H1 (cell line): ENCODE results near the gene CTSL. TPM values are rescaled to one million over a fixed set of nuclear protein-coding genes. Genes with fewer than 3 reads are reported as not detected.

ENCODE experiments used
- JUND ChIP-seq: IDR thresholded peaks from 2 replicates; pipeline ENCODE4 v1.6.1; 2011; ENCODE audit warnings: mild to moderate bottlenecking, improper control_type of control experiment, low read length
- POU5F1 ChIP-seq: IDR thresholded peaks from 2 replicates; pipeline ENCODE4 v1.6.1; 2011; ENCODE audit warnings: low read depth, mild to moderate bottlenecking, low read length, moderate library complexity
- SIN3A ChIP-seq, 2 experiments: IDR thresholded peaks in 1 of 2; conservative IDR thresholded peaks in 1 of 2; 2 replicates each; pipeline ENCODE4 v1.6.1; 2011 to 2012; ENCODE audit warnings: low read length in 2 of 2, improper control_type of control experiment in 1 of 2, low read depth in 1 of 2, mild to moderate bottlenecking in 1 of 2
- SIX5 ChIP-seq: IDR thresholded peaks from 2 replicates; pipeline ENCODE4 v1.6.1; 2011; ENCODE audit warnings: mild to moderate bottlenecking, low read depth, low read length
- TAF1 ChIP-seq: IDR thresholded peaks from 2 replicates; pipeline ENCODE4 v1.6.1; 2011; ENCODE audit warnings: mild to moderate bottlenecking, low read depth, low read length
- polyA plus RNA-seq, 7 experiments: library from polyadenylated mRNA; depleted of rRNA in 3 of 7; stranded (reverse) in 5 of 7; unstranded in 2 of 7; fragments of >200 nt in 5 of 7; fragments of 200-250 nt in 2 of 7; gene quantifications; 1 replicate in 5 of 7; 2 replicates in 1 of 7; 4 replicates in 1 of 7; pipeline versions ENCODE4 v1.2.1 to v1.2.3, GENCODE V29; 2011 to 2013; ENCODE audit warnings: missing spikeins in 2 of 7, mixed read lengths in 2 of 7
- total RNA-seq: library from RNA; stranded (reverse); fragmentation: NEBNext Ultra II Directional; extraction: Animal tissue kit (Norgen Biotek cat#: 25700); gene quantifications from 2 replicates; pipeline ENCODE4 v1.2.1, GENCODE V29; 2021
- TF ChIP-seq, protein P1 (sequence below): fragments of 300-600 bp; sonication (generic); IDR thresholded peaks from 2 replicates; pipeline ENCODE4 v1.7.1; 2012; ENCODE audit warnings: low read length, moderate library complexity, mild to moderate bottlenecking, inconsistent platforms; ENCODE audit not compliant: insufficient replicate concordance
- TF ChIP-seq, protein P2 (sequence below): IDR thresholded peaks from 2 replicates; pipeline ENCODE4 v1.6.1; 2012; ENCODE audit warnings: inconsistent platforms

Gene CTSL
- total and polyA plus RNA-seq, 2 of the 8 experiments (the other 6 are each of a cell fraction or from before 2014, with no cell fraction given), result 34.2 to 38.2 TPM

DNA sequence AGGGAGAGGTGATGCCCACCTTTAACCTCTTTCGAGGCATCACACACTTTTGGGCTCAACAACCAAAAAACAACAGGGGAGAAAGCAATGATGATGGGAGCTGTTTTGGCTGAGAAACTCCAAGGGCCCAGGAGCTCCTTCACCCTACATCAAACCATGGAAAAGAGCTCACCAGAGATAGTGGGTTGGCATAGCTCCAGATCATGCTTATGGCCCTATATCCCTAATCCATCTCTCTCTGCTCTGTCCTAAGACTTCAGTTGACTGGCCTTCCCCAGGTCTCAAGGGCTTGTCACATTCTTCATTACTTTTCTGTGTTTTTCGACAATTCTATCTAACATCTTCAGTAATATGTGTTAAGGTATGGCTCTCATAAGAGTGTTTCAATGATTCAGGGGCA is 5.7 kb upstream of the CTSL start (continued):
- TF ChIP-seq, protein P1, sequence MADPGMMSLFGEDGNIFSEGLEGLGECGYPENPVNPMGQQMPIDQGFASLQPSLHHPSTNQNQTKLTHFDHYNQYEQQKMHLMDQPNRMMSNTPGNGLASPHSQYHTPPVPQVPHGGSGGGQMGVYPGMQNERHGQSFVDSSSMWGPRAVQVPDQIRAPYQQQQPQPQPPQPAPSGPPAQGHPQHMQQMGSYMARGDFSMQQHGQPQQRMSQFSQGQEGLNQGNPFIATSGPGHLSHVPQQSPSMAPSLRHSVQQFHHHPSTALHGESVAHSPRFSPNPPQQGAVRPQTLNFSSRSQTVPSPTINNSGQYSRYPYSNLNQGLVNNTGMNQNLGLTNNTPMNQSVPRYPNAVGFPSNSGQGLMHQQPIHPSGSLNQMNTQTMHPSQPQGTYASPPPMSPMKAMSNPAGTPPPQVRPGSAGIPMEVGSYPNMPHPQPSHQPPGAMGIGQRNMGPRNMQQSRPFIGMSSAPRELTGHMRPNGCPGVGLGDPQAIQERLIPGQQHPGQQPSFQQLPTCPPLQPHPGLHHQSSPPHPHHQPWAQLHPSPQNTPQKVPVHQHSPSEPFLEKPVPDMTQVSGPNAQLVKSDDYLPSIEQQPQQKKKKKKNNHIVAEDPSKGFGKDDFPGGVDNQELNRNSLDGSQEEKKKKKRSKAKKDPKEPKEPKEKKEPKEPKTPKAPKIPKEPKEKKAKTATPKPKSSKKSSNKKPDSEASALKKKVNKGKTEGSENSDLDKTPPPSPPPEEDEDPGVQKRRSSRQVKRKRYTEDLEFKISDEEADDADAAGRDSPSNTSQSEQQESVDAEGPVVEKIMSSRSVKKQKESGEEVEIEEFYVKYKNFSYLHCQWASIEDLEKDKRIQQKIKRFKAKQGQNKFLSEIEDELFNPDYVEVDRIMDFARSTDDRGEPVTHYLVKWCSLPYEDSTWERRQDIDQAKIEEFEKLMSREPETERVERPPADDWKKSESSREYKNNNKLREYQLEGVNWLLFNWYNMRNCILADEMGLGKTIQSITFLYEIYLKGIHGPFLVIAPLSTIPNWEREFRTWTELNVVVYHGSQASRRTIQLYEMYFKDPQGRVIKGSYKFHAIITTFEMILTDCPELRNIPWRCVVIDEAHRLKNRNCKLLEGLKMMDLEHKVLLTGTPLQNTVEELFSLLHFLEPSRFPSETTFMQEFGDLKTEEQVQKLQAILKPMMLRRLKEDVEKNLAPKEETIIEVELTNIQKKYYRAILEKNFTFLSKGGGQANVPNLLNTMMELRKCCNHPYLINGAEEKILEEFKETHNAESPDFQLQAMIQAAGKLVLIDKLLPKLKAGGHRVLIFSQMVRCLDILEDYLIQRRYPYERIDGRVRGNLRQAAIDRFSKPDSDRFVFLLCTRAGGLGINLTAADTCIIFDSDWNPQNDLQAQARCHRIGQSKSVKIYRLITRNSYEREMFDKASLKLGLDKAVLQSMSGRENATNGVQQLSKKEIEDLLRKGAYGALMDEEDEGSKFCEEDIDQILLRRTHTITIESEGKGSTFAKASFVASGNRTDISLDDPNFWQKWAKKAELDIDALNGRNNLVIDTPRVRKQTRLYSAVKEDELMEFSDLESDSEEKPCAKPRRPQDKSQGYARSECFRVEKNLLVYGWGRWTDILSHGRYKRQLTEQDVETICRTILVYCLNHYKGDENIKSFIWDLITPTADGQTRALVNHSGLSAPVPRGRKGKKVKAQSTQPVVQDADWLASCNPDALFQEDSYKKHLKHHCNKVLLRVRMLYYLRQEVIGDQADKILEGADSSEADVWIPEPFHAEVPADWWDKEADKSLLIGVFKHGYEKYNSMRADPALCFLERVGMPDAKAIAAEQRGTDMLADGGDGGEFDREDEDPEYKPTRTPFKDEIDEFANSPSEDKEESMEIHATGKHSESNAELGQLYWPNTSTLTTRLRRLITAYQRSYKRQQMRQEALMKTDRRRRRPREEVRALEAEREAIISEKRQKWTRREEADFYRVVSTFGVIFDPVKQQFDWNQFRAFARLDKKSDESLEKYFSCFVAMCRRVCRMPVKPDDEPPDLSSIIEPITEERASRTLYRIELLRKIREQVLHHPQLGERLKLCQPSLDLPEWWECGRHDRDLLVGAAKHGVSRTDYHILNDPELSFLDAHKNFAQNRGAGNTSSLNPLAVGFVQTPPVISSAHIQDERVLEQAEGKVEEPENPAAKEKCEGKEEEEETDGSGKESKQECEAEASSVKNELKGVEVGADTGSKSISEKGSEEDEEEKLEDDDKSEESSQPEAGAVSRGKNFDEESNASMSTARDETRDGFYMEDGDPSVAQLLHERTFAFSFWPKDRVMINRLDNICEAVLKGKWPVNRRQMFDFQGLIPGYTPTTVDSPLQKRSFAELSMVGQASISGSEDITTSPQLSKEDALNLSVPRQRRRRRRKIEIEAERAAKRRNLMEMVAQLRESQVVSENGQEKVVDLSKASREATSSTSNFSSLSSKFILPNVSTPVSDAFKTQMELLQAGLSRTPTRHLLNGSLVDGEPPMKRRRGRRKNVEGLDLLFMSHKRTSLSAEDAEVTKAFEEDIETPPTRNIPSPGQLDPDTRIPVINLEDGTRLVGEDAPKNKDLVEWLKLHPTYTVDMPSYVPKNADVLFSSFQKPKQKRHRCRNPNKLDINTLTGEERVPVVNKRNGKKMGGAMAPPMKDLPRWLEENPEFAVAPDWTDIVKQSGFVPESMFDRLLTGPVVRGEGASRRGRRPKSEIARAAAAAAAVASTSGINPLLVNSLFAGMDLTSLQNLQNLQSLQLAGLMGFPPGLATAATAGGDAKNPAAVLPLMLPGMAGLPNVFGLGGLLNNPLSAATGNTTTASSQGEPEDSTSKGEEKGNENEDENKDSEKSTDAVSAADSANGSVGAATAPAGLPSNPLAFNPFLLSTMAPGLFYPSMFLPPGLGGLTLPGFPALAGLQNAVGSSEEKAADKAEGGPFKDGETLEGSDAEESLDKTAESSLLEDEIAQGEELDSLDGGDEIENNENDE, result no peak
- no peak for TF ChIP-seq POU5F1
- no peak for TF ChIP-seq SIN3A (conservative IDR thresholded peaks at IDR 0.05 in 1 of 2, IDR thresholded peaks at IDR 0.05 in 1 of 2; ENCODE audit: low read depth in 1 of 2, low read length in 2 of 2)
- TF ChIP-seq SIX5, result no peak
- TF ChIP-seq TAF1, result no peak
- no peak for TF ChIP-seq JUND
- TF ChIP-seq, protein P2, sequence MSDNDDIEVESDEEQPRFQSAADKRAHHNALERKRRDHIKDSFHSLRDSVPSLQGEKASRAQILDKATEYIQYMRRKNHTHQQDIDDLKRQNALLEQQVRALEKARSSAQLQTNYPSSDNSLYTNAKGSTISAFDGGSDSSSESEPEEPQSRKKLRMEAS, result no peak
